Measurements from ENCODE around the gene PDE10A. TPM values are rescaled to one million over a fixed set of nuclear protein-coding genes. Genes with fewer than 3 reads are reported as not detected.

Gene PDE10A
- total and polyA plus RNA-seq, 2 of the 4 experiments (the other 2 are of a cell fraction): 3.4 to 12.4 TPM

- H3K27me3 ChIP-seq (ENCODE audit: control insufficient read depth, insufficient read depth, low read length): no peaks in the 10 kb centered on the region
- H3K9me1 ChIP-seq (ENCODE audit: insufficient read depth, low read length): no peaks in the 10 kb centered on the region
- no peak overlapping the region for H2AK5ac ChIP-seq (ENCODE audit: low read depth, low read length)
- H4K20me1 ChIP-seq (ENCODE audit: insufficient read depth, low read length): no peaks in the 10 kb centered on the region
- peaks cover 7% of the 10 kb centered on the region for H3K9me3 ChIP-seq (ENCODE audit: control insufficient read depth, insufficient read depth, low read length)
- H2AK9ac ChIP-seq (replicated peaks; ENCODE audit: low read depth, low read length, poor library complexity): no peak overlapping the region
- no peak overlapping the region for H4K91ac ChIP-seq (ENCODE audit: insufficient read depth, low read depth, low read length)
- no peak overlapping the region for H2AFZ ChIP-seq (replicated peaks; ENCODE audit: low read length, poor library complexity)
- in situ Hi-C loops (cut with MboI; ENCODE audit: low sequenced_read_pairs): no loop called here
- H3K79me1 ChIP-seq (ENCODE audit: low read depth in 1 of 2, low read length in 2 of 2): no peaks in the 10 kb centered on the region
- no peak overlapping the region for H3K9ac ChIP-seq (ENCODE audit: low read depth, low read length)
- no CpG with 5 or more reads among the region's 7 CpGs for WGBS, 2 experiments (ENCODE audit: extremely low coverage in 2 of 2, insufficient read length in 1 of 2)
- ATAC-seq (ENCODE audit: low read depth) (no peak), DNase-seq (no peak)
- intact Hi-C loops (cut with micrococcal nuclease): no loop called here
- H3K4ac ChIP-seq (ENCODE audit: low read depth, low read length): no peak overlapping the region
- no peak overlapping the region for H2BK20ac ChIP-seq (ENCODE audit: low read depth, low read length)
- no peak overlapping the region for H3K14ac ChIP-seq (replicated peaks; ENCODE audit: low read depth, low read length)
- no peak overlapping the region for H4K5ac ChIP-seq (ENCODE audit: low read depth, low read length)
- H3K18ac ChIP-seq (ENCODE audit: low read depth, low read length): no peak overlapping the region
- H3K23ac ChIP-seq (ENCODE audit: low read depth, low read length): no peak overlapping the region
- no peak overlapping the region for H4K8ac ChIP-seq (ENCODE audit: low read depth in 2 of 2, low read length in 2 of 2)
- H2BK5ac ChIP-seq (ENCODE audit: low read depth, low read length, poor library complexity, severe bottlenecking): no peak overlapping the region
- POLR2A ChIA-PET (ENCODE audit: unreplicated experiment): no interaction called here
- H3K27ac ChIP-seq (ENCODE audit: insufficient read depth, low read length): no peak overlapping the region
- no peaks in the 10 kb centered on the region for H3K4me1 ChIP-seq (ENCODE audit: control insufficient read depth, insufficient read depth, low read length)
- H2BK120ac ChIP-seq (ENCODE audit: low read depth, low read length): no peak overlapping the region
- dilution Hi-C loops (cut with HindIII; ENCODE audit: low sequenced_read_pairs, unreplicated experiment): no loop called here
- CTCF ChIA-PET: no interaction called here
- H3K56ac ChIP-seq (ENCODE audit: extremely low read depth, insufficient read depth, low read length): no peak overlapping the region
- no peak overlapping the region for H3K4me3 ChIP-seq (ENCODE audit: insufficient read depth, low read depth, low read length)
- no peak overlapping the region for H2BK15ac ChIP-seq (ENCODE audit: low read depth, low read length)
- no peak overlapping the region for H3K4me2 ChIP-seq (ENCODE audit: low read depth, low read length)
- H3K36me3 ChIP-seq (ENCODE audit: control insufficient read depth, insufficient read depth, low read length): no peaks in the 10 kb centered on the region
- no peak for TF ChIP-seq MXI1 (IDR thresholded peaks at IDR 0.05; ENCODE audit: borderline replicate concordance, low read depth, low read length)
- no peak for TF ChIP-seq MAZ (IDR thresholded peaks at IDR 0.05; ENCODE audit: borderline replicate concordance, low read depth, low read length)
- TF ChIP-seq MAFK (IDR thresholded peaks at IDR 0.05; ENCODE audit: low read depth, low read length): no peak
- no peak for TF ChIP-seq FOS (IDR thresholded peaks at IDR 0.05; ENCODE audit: low read depth, low read length)
- TF ChIP-seq POLR2A (IDR thresholded peaks at IDR 0.05; ENCODE audit: low read depth, low read length): no peak
- TF ChIP-seq CEBPB (IDR thresholded peaks at IDR 0.05; ENCODE audit: low read depth, low read length): no peak
- TF ChIP-seq, protein P1, sequence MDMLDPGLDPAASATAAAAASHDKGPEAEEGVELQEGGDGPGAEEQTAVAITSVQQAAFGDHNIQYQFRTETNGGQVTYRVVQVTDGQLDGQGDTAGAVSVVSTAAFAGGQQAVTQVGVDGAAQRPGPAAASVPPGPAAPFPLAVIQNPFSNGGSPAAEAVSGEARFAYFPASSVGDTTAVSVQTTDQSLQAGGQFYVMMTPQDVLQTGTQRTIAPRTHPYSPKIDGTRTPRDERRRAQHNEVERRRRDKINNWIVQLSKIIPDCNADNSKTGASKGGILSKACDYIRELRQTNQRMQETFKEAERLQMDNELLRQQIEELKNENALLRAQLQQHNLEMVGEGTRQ (IDR thresholded peaks at IDR 0.05; ENCODE audit: low read depth, low read length): no peak
- no peak for TF ChIP-seq NFE2L2 (IDR thresholded peaks at IDR 0.05; ENCODE audit: low read depth, low read length)
- TF ChIP-seq BHLHE40 (IDR thresholded peaks at IDR 0.05; ENCODE audit: low read depth, low read length): no peak
- TF ChIP-seq RCOR1 (IDR thresholded peaks at IDR 0.05; ENCODE audit: insufficient replicate concordance, low read length): no peak
- TF ChIP-seq CHD1 (IDR thresholded peaks at IDR 0.05; ENCODE audit: low read depth, low read length): no peak
- no peak for TF ChIP-seq RAD21 (IDR thresholded peaks at IDR 0.05; ENCODE audit: low read length)
- BruUV-seq (replicated peaks): no TSS peak
Measured at GRCh38 chr6:165325609-165326008, 337.4 kb downstream of the PDE10A start.
